Measurements from ENCODE around the gene CYP1B1. TPM values are rescaled to one million over a fixed set of nuclear protein-coding genes. Genes with fewer than 3 reads are reported as not detected.

Gene CYP1B1
- total RNA-seq = 10 to 100 TPM; 12.2 to 86.9 (median 26.1) TPM

- TF ChIP-seq POLR2A (IDR thresholded peaks at IDR 0.05) = peak in 1 of 4 donors; percentile 76
- TF ChIP-seq POLR2AphosphoS5 (IDR thresholded peaks at IDR 0.05) = no peak
- H3K4me3 ChIP-seq = peak within 1 kb of the TSS; percentile 25 to 65 (median 58)
- H3K27me3 ChIP-seq = peaks cover 0 to 2% (median 0%) of the 10 kb centered on the region in 4 donors
- H3K27ac ChIP-seq = peak within 1 kb of the TSS; percentile 83 to 96 (median 90)
- peaks cover 28 to 48% (median 31%) of the 10 kb centered on the region in 4 donors for H3K4me1 ChIP-seq
- no peaks in the 10 kb centered on the region for H3K36me3 ChIP-seq
- H3K9me3 ChIP-seq = no peaks in the 10 kb centered on the region
- ATAC-seq (ENCODE audit: low FRiP score in 2 of 2) (peak; percentile 1 to 6), DNase-seq (peak in 1 of 2 donors; percentile 55)
- 1 to 5% methylated on average over 15 to 28 of the region's 46 CpGs for WGBS, 2 donors
These were observed at the start of gene CYP1B1 for GRCh38 chr2:38075507-38076151. TSS of gene CYP1B1 (minus strand) at chr2:38076151. CDS start at chr2:38075388, 763 bp downstream.

- Histone ChIP-seq H3K9me3 (peaks cover 0 to 11% (median 6%) of the 10 kb centered on the region in 4 donors), H3K4me3 (no peak overlapping the region), H3K27me3 (no peaks in the 10 kb centered on the region), H3K36me3 (no peaks in the 10 kb centered on the region), H3K4me1 (peaks cover 8 to 17% (median 12%) of the 10 kb centered on the region in 4 donors), H3K27ac (no peak overlapping the region)
- DNase-seq = no peak
- ATAC-seq (ENCODE audit: low FRiP score in 2 of 2) = no peak
- WGBS, 2 donors = 90 to 92% methylated on average over 5 of the region's 5 CpGs
- no peak for TF ChIP-seq EP300 (IDR thresholded peaks at IDR 0.05)
- TF ChIP-seq POLR2AphosphoS5 (IDR thresholded peaks at IDR 0.05) = no peak
- TF ChIP-seq POLR2A (IDR thresholded peaks at IDR 0.05) = no peak
- TF ChIP-seq CTCF (IDR thresholded peaks at IDR 0.05) = no peak
These were observed 49.1 kb upstream of the CYP1B1 start for GRCh38 chr2:38125007-38125406.

GRCh38 chr2:38123911-38124310, 48.0 kb upstream of the CYP1B1 start:
- peaks cover 2 to 8% (median 6%) of the 10 kb centered on the region in 4 donors for H3K4me1 ChIP-seq
- peaks cover 0 to 11% (median 6%) of the 10 kb centered on the region in 4 donors for H3K9me3 ChIP-seq
- H3K27me3 ChIP-seq = no peaks in the 10 kb centered on the region
- DNase-seq (no peak), ATAC-seq (ENCODE audit: low FRiP score in 2 of 2) (no peak)
- WGBS, 2 donors = 76 to 100% methylated on average over 1 of the region's 1 CpG
- no peak for TF ChIP-seq POLR2A (IDR thresholded peaks at IDR 0.05)
- TF ChIP-seq EP300 (IDR thresholded peaks at IDR 0.05) = no peak
- no peak for TF ChIP-seq POLR2AphosphoS5 (IDR thresholded peaks at IDR 0.05)
- TF ChIP-seq CTCF (IDR thresholded peaks at IDR 0.05) = no peak
- H3K4me3 ChIP-seq = no peak overlapping the region
- no peaks in the 10 kb centered on the region for H3K36me3 ChIP-seq
- no peak overlapping the region for H3K27ac ChIP-seq

- Histone ChIP-seq H3K27ac (no peak overlapping the region), H3K4me3 (no peak overlapping the region), H3K9me3 (peaks cover 0 to 5% (median 3%) of the 10 kb centered on the region in 4 donors), H3K4me1 (peaks cover 0 to 5% (median 2%) of the 10 kb centered on the region in 4 donors), H3K27me3 (no peaks in the 10 kb centered on the region), H3K36me3 (no peaks in the 10 kb centered on the region)
- 50 to 66% methylated on average over 7 of the region's 7 CpGs for WGBS, 2 donors
- no peak for TF ChIP-seq EP300 (IDR thresholded peaks at IDR 0.05)
- no peak for TF ChIP-seq POLR2AphosphoS5 (IDR thresholded peaks at IDR 0.05)
- no peak for TF ChIP-seq CTCF (IDR thresholded peaks at IDR 0.05)
- no peak for TF ChIP-seq POLR2A (IDR thresholded peaks at IDR 0.05)
- ATAC-seq (ENCODE audit: low FRiP score in 2 of 2) (peak in 1 of 2 donors; percentile 55), DNase-seq (peak in 1 of 2 donors; percentile 50)
These were observed 46.4 kb upstream of the CYP1B1 start for GRCh38 chr2:38122344-38122743.

DNA sequence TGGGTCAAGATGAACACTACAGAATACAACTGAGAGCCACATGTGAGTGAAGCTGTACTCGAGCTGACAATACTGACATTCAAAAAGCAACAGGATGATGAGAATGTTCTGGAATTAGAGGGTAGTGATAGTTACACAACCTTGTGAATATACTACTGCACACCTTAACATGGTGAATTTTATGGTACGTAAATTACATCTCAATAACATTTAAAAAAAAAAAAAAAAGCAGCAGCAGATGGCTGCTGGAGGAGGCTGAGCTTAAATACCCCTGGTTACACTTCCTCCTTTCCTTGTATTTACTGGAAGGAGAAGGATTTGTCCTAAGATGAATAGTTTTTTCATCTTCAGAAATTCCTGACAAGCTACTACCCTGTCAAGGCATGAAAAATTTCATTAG, 45.5 kb upstream of the CYP1B1 start:
- Histone ChIP-seq H3K27me3 (no peaks in the 10 kb centered on the region), H3K4me3 (no peak overlapping the region), H3K4me1 (peaks cover 0 to 5% (median 2%) of the 10 kb centered on the region in 4 donors), H3K36me3 (no peaks in the 10 kb centered on the region), H3K27ac (no peak overlapping the region), H3K9me3 (no peaks in the 10 kb centered on the region)
- ATAC-seq (ENCODE audit: low FRiP score in 2 of 2) (no peak), DNase-seq (no peak)
- WGBS, 2 donors = 79 to 94% methylated on average over 2 of the region's 2 CpGs
- no peak for TF ChIP-seq POLR2AphosphoS5 (IDR thresholded peaks at IDR 0.05)
- TF ChIP-seq POLR2A (IDR thresholded peaks at IDR 0.05) = no peak
- TF ChIP-seq EP300 (IDR thresholded peaks at IDR 0.05) = no peak
- TF ChIP-seq CTCF (IDR thresholded peaks at IDR 0.05) = no peak

All from upper lobe of left lung (tissue), 6 donors.